IPS DF 19.7 (cell line): ENCODE results near the gene MBD6.
"Not testable (repeated sequence)": the region's sequence is repeated elsewhere in the genome, so short reads cannot be mapped to it uniquely, and the experiment has no call there.

Experiments
- DNase-seq: peaks from one replicate; pipeline ENCODE4 v3.0.0-alpha.2; 2013; ENCODE audit warnings: low read depth, low spot score

MBD6 gene

GRCh38 chr12:57514720-57515407, 7.8 kb upstream of the MBD6 start:
- DNase-seq: no peak

- no peak for DNase-seq
Measured at GRCh38 chr12:57515408-57515933, 7.2 kb upstream of the MBD6 start.

- no peak for DNase-seq
Measured at GRCh38 chr12:57515934-57516541, 6.6 kb upstream of the MBD6 start.

DNA sequence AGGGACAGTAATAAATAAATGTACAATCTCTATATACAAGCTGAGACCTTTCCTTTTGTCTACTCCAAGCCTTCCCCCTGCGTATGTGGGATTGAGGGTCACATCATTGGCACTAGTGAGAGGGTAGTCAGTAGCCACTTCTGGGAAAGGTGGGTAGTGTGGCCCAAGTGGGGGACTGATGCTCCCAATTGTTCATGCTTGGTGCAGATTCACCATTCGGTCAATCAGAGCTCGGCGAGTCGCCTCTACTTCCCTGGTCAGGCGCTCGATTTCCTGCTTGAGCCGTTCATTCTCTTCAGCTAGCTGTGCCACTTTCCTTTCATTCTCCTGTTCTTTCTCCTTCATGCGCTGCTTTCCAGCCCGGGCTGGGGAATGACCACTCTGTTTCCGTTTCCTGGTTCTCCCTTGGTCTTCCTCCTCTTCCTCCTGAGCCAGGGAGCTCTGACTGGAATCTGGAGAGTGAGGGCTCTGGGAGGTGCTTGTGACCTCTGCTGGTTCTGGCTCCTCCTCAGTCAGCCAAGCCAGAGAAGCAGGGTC, 5.9 kb upstream of the MBD6 start:
- DNase-seq: no peak

DNA sequence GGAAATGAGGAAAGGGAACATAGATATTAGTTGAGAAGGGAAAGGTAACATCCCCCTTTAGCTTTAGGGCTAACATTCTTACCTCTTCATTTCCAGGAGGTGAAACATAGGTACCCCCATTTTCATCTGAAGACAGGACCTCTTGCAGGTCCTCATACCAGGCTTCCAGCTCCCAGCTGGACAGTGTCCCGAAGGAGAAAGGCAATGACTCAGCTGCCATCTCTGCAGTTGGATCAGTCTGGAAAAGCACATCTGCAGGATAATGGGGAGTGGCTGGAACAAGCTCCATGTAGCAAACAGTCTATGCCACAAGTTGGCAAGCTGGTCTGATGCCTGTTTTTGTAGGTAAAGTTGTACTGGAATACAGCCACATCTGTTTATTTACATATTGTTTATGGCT, 5.4 kb upstream of the MBD6 start:
- DNase-seq: no peak

GRCh38 chr12:57517718-57518117, 4.9 kb upstream of the MBD6 start:
- not testable (repeated sequence) for DNase-seq

- no peak for DNase-seq
Measured at GRCh38 chr12:57518176-57518919, 4.3 kb upstream of the MBD6 start.

DNA sequence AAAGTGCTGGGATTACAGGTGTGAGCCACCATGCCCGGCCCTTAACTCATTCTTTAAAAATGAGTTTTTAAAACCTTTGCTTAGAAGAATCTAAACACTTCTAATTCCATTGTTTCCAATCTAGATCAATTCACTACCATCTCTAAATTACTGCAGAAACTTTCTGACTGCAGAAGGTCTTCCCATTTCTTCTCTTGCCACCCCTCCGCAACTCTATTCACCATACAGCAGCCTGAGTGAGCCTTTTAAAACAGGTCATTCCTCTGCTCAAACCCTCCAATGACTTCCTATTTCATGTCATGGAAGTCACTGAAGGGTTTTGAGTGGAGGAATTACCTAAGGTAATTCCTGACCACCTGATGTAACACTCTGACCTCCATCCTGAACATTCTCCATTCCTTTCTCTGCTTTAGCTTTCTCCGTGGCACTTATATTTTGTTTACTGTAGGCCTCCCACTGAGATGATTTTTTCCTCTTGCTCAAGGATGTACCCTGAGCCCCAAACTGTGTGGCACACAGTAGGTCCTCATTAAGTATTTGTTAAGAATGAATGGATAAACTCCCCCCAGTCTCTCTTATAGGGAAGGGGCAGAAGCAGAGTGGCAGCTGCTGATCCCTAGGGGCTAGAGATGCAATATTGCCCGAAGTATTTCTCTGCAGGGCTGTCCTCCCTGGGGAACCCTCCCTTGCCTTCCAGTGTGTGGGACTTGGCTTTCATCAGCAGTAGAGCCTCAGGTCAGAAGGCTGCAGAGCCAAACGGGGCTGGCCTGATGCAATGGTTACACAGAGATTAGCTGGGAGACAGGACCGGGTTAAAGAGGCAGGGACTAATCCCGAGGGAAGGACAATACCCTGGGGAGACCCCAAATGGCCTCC, 3.5 kb upstream of the MBD6 start:
- no peak for DNase-seq

GRCh38 chr12:57519796-57520052, 2.9 kb upstream of the MBD6 start:
- no peak for DNase-seq

- DNase-seq: no peak
Measured at GRCh38 chr12:57520053-57520818, 2.4 kb upstream of the MBD6 start, which contains the start of gene DDIT3. TSS of gene DDIT3 (minus strand) at chr12:57520514. CDS start at chr12:57517406, 3,108 bp downstream.

DNA sequence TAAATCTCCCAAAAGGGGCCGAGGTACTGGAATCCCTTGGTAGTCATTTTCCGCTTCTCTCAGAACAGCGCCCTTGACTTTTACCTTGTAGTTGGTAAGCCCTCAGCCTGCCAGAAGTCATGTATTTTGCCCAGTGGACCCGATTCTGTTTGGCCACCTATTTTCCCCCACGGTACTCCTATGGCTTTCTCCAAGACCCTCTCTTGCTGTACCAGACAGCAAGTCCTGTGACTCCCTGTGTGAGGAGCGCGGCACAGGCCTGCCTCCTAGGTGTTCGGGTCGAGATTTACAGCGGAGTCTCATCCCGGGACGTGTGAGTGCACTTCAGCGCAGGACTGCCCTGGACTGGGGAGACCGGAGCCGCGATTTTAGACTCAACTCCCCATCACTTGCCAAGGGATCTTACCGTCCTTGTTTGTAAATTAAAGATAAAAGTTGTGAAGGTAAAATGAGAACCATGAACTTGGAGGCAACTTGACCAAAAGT, 1.1 kb upstream of the MBD6 start:
- DNase-seq: no peak

- DNase-seq: no peak
Measured at GRCh38 chr12:57522887-57523705, 472 bp downstream of the MBD6 start.

- DNase-seq: no peak
Measured at GRCh38 chr12:57523706-57524614, 1.3 kb downstream of the MBD6 start.

DNA sequence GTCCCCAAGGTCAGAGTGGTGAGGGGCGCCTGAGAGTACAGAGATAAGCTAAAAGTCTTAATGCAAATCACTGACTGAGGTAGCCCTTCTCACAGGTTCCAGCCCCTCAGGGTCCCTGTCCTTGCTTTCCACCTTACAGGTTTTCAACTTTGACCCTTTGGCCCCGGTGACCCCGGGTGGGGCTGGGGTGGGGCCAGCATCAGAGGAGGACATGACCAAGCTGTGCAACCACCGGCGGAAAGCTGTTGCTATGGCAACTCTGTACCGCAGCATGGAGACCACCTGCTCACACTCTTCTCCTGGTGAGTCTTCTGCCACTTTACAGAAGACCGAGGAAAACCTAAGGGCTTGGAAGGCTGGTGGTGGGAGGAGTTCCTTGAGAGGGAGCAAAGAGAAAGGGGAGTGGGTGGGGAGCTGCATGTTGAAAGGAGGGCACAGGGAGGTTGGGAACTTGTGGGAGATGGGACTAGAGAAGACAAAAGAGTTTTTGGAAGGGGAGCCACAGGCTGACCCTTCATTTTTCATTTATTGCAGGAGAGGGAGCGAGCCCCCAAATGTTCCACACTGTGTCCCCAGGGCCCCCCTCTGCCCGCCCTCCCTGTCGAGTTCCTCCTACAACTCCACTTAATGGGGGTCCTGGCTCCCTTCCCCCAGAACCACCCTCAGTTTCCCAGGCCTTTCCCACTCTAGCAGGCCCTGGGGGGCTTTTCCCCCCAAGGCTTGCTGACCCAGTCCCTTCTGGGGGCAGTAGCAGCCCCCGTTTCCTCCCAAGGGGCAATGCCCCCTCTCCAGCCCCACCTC, 2.4 kb downstream of the MBD6 start:
- DNase-seq: no peak

DNA sequence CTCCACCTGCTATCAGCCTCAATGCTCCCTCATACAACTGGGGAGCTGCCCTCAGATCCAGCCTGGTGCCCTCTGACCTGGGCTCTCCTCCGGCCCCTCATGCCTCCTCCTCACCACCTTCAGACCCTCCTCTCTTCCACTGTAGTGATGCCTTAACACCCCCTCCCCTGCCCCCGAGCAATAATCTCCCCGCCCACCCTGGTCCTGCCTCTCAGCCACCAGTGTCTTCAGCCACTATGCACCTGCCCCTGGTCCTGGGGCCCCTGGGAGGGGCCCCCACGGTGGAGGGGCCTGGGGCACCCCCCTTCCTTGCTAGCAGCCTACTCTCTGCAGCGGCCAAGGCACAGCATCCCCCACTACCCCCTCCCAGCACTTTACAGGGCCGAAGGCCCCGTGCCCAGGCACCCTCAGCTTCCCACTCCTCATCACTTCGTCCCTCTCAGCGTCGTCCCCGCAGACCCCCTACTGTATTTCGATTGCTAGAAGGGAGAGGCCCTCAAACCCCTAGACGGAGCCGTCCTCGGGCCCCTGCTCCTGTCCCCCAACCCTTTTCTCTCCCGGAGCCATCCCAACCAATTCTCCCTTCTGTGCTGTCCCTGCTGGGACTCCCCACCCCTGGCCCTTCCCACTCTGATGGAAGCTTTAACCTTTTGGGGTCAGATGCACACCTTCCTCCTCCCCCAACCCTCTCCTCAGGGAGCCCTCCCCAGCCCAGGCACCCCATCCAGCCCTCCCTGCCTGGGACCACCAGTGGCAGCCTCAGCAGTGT, 3.2 kb downstream of the MBD6 start:
- no peak for DNase-seq

- DNase-seq: no peak
Measured at GRCh38 chr12:57526477-57527126, 4.0 kb downstream of the MBD6 start.

GRCh38 chr12:57527184-57527583, 4.6 kb downstream of the MBD6 start:
- DNase-seq: no peak
